K562 (cell line): Measurements from ENCODE around the gene ODC1. TPM values are rescaled to one million over a fixed set of nuclear protein-coding genes. Genes with fewer than 3 reads are reported as not detected.

ENCODE experiments used
- ATAC-seq: fragments of 200-7000 bp; cut with Tn5 transposase; 3 replicates; pipeline ENCODE4 v1.9.1; 2020; ENCODE audit warnings: moderate library complexity
- BruUV-seq: library from RNA; stranded (reverse); fragments of 400-500 nt; replicated peaks from 2 replicates; lab custom pipeline; 2021; lab: Mats Ljungman, UMichigan
- CTCF ChIA-PET: fragments of 300-600 bp; formaldehyde crosslinking; extraction: SDS; loops from one replicate; lab custom pipeline; 2021; ENCODE audit warnings: low intra/inter-chr PET ratio; lab: Yijun Ruan, JAX
- POLR2A ChIA-PET: fragments of 300-600, 350-650 bp; sonication (Branson Sonifier 250); formaldehyde crosslinking; extraction: SDS; loops from one replicate; lab custom pipeline; 2021; ENCODE audit warnings: antibody characterized with exemption, inconsistent platforms; lab: Yijun Ruan, JAX
- DNase-seq, 4 experiments: peaks; one replicate each; pipeline versions ENCODE4 v3.0.0 to v3.0.0-alpha.2; 2011 to 2018; ENCODE audit warnings: low spot score in 3 of 4, mixed read lengths in 3 of 4; ENCODE audit errors: extremely low read depth in 1 of 4
- FAIRE-seq: peaks from 2 replicates; lab custom pipeline; 2011; peaks lifted over from hg19 to GRCh38; lab: Jason Lieb, UNC
- H2AFZ ChIP-seq: 2 replicates; pipeline ENCODE4 v1.6.0; 2011; ENCODE audit warnings: low read depth, low read length, control low read depth, inconsistent platforms
- H3K27ac ChIP-seq: fragments of 200-600 bp; 3 replicates; pipeline ENCODE4 v1.8.0; 2011; ENCODE audit warnings: low read depth, mild to moderate bottlenecking, control low read depth, inconsistent platforms, low read length, moderate library complexity, mixed read lengths; ENCODE audit errors: extremely low read depth
- H3K27me3 ChIP-seq, 2 experiments: fragments of 300-600 bp in 1 of 2; 2 replicates in 1 of 2; 3 replicates in 1 of 2; pipeline versions ENCODE4 v1.6.0 to v1.8.0; 2011; ENCODE audit warnings: inconsistent platforms in 2 of 2, low read length in 2 of 2, mild to moderate bottlenecking in 1 of 2, mixed read lengths in 1 of 2, moderate library complexity in 1 of 2; ENCODE audit not compliant: control insufficient read depth in 2 of 2, insufficient read depth in 2 of 2
- H3K36me3 ChIP-seq: fragments of 300-600 bp; 3 replicates; pipeline ENCODE4 v1.8.0; 2011; ENCODE audit warnings: mild to moderate bottlenecking, low read length, inconsistent platforms; ENCODE audit not compliant: control insufficient read depth, insufficient read depth
- H3K4me1 ChIP-seq, 2 experiments: fragments of 200-600 bp in 1 of 2; replicated peaks in 1 of 2; 2 replicates in 1 of 2; 3 replicates in 1 of 2; pipeline versions ENCODE4 v1.5.1 to v1.8.0; 2011; ENCODE audit warnings: inconsistent platforms in 2 of 2, low read length in 2 of 2, mild to moderate bottlenecking in 1 of 2, mixed read lengths in 1 of 2, moderate library complexity in 1 of 2; ENCODE audit not compliant: control insufficient read depth in 2 of 2, insufficient read depth in 2 of 2
- H3K4me2 ChIP-seq: 2 replicates; pipeline ENCODE4 v1.6.1; 2011; ENCODE audit warnings: low read length, control low read depth, inconsistent platforms, mixed read lengths; ENCODE audit not compliant: insufficient read depth
- H3K4me3 ChIP-seq: fragments of 200-600 bp; sonication (generic), shearing (Covaris generic); 2 replicates; pipeline ENCODE4 v1.5.1; 2016; ENCODE audit warnings: control low read depth, inconsistent platforms
- H3K79me2 ChIP-seq: fragments of 200-600 bp; 3 replicates; pipeline ENCODE4 v1.8.0; 2011; ENCODE audit warnings: low read length, inconsistent platforms; ENCODE audit not compliant: control insufficient read depth, insufficient read depth
- H3K9ac ChIP-seq, 2 experiments: 2 replicates each; pipeline versions ENCODE4 v1.6.0 to v1.6.1; 2011; ENCODE audit warnings: low read depth in 2 of 2, low read length in 2 of 2, control low read depth in 1 of 2, inconsistent platforms in 1 of 2, mild to moderate bottlenecking in 1 of 2, mixed read lengths in 1 of 2; ENCODE audit not compliant: insufficient read depth in 1 of 2
- H3K9me1 ChIP-seq: one replicate; pipeline ENCODE4 v1.6.0; 2011; ENCODE audit warnings: inconsistent platforms, mild to moderate bottlenecking, low read length, moderate library complexity; ENCODE audit not compliant: control insufficient read depth, insufficient read depth
- H3K9me3 ChIP-seq: replicated peaks from 2 replicates; pipeline ENCODE4 v1.5.1; 2011; ENCODE audit warnings: low read depth, low read length, inconsistent platforms; ENCODE audit not compliant: control insufficient read depth, insufficient read depth
- H4K20me1 ChIP-seq: replicated peaks from 2 replicates; pipeline ENCODE4 v1.6.1; 2011; ENCODE audit warnings: low read length, inconsistent platforms, mixed read lengths; ENCODE audit not compliant: control insufficient read depth, insufficient read depth
- ASH1L ChIP-seq: fragments of 450-650 bp; IDR thresholded peaks from 2 replicates; pipeline ENCODE4 v1.6.1; 2018; ENCODE audit warnings: borderline replicate concordance, mild to moderate bottlenecking, low read depth; ENCODE audit not compliant: partially characterized antibody
- POLR2G ChIP-seq: fragments of 200-400 bp; formaldehyde crosslinking; IDR thresholded peaks from 2 replicates; pipeline ENCODE4 v1.6.1; 2017; ENCODE audit warnings: low read depth, mild to moderate bottlenecking, antibody characterized with exemption, low read length, moderate library complexity
- POU5F1 ChIP-seq: fragments of 150-350 bp; IDR thresholded peaks from 2 replicates; pipeline ENCODE4 v1.6.1; 2014; ENCODE audit warnings: borderline replicate concordance, low read length, low read depth, mild to moderate bottlenecking; ENCODE audit not compliant: partially characterized antibody
- ZNF23 ChIP-seq: fragments of 250-450 bp; sonication (Bioruptor Pico); IDR thresholded peaks from 2 replicates; pipeline ENCODE4 v1.4.0; 2020; ENCODE audit warnings: mild to moderate bottlenecking
- ZNF583 ChIP-seq: fragments of 250-450 bp; sonication (Bioruptor Pico); IDR thresholded peaks from 2 replicates; pipeline ENCODE4 v1.4.0; 2020
- WGBS: fragments of 100-300 bp; shearing (Covaris generic); methylation state at CpG from one replicate; pipeline ENCODE4 v1.1.6; 2016; ENCODE audit warnings: low coverage, mixed read lengths; ENCODE audit not compliant: insufficient coverage; ENCODE audit errors: missing lambda C conversion rate; 5-methylcytosine and 5-hydroxymethylcytosine counted together
- in situ Hi-C: fragments of 300-500 bp; cut with MboI; formaldehyde crosslinking; loops from 4 replicates; pipeline ENCODE4 v1.15.0; 2018; ENCODE audit warnings: inconsistent platforms, mixed read lengths
- intact Hi-C: fragments of 100-400 bp; cut with micrococcal nuclease; formaldehyde crosslinking; loops from 2 replicates; pipeline ENCODE4 v1.14.2; 2022
- polyA plus RNA-seq, 8 experiments: library from polyadenylated mRNA; depleted of rRNA in 4 of 8; stranded (reverse) in 5 of 8; unstranded in 3 of 8; fragments of >200 nt; fragmentation: Nextera tagmentation in 2 of 8; fragmentation: Illumina TruSeq in 1 of 8; extraction: Ambion mirVana in 2 of 8; extraction: Trizol in 1 of 8; gene quantifications; 2 replicates each; pipeline versions ENCODE4 v1.2.1 to v1.2.3, GENCODE V29; 2011 to 2014; ENCODE audit warnings: inconsistent platforms in 1 of 8, missing spikeins in 1 of 8
- total RNA-seq, 7 experiments: library from RNA; depleted of rRNA in 6 of 7; stranded (reverse); fragments of >200 nt in 6 of 7; fragmentation: Illumina TruSeq in 2 of 7; extraction: Trizol in 2 of 7; gene quantifications; 2 replicates each; pipeline versions ENCODE4 v1.2.1 to v1.2.3, GENCODE V29; 2011 to 2021; ENCODE audit warnings: low replicate concordance in 1 of 7
- TF ChIP-seq, protein P1 (sequence below): fragments of 150-350 bp; IDR thresholded peaks from 2 replicates; pipeline ENCODE4 v1.6.1; 2014; ENCODE audit warnings: low read depth, mild to moderate bottlenecking, low read length, borderline replicate concordance
- TF ChIP-seq, protein P2 (sequence below), 2 experiments: fragments of 450-650 bp; IDR thresholded peaks; 2 replicates each; pipeline ENCODE4 v1.6.1; 2016

The ODC1 gene
- total and polyA plus RNA-seq, 9 of the 15 experiments (the other 6 are each of a cell fraction or from before 2014, with no cell fraction given): 142 to 563 (median 457) TPM

DNA sequence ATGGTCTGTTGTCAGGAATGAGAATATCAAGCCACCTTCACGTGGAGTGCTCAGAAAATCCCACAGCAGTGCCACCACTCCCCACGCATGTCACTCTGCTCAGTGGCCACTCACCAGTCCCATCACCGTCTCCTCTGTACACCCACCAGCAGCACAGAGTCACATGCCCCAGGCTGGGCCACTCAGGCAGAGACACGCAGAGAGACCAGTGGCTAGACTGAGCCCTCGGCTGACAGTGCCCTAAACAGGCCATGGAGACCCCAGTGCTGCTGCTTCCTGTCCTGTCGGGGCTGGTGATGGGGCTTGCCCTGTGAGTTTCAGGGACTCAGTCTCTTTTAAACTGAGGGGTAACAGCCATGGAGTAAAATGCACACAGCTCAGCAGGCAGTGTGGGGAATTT lies 25.9 kb downstream of the ODC1 start (continued):
- TF ChIP-seq, protein P1, sequence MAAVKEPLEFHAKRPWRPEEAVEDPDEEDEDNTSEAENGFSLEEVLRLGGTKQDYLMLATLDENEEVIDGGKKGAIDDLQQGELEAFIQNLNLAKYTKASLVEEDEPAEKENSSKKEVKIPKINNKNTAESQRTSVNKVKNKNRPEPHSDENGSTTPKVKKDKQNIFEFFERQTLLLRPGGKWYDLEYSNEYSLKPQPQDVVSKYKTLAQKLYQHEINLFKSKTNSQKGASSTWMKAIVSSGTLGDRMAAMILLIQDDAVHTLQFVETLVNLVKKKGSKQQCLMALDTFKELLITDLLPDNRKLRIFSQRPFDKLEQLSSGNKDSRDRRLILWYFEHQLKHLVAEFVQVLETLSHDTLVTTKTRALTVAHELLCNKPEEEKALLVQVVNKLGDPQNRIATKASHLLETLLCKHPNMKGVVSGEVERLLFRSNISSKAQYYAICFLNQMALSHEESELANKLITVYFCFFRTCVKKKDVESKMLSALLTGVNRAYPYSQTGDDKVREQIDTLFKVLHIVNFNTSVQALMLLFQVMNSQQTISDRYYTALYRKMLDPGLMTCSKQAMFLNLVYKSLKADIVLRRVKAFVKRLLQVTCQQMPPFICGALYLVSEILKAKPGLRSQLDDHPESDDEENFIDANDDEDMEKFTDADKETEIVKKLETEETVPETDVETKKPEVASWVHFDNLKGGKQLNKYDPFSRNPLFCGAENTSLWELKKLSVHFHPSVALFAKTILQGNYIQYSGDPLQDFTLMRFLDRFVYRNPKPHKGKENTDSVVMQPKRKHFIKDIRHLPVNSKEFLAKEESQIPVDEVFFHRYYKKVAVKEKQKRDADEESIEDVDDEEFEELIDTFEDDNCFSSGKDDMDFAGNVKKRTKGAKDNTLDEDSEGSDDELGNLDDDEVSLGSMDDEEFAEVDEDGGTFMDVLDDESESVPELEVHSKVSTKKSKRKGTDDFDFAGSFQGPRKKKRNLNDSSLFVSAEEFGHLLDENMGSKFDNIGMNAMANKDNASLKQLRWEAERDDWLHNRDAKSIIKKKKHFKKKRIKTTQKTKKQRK: no peak
- TF ChIP-seq ASH1L: no peak

DNA sequence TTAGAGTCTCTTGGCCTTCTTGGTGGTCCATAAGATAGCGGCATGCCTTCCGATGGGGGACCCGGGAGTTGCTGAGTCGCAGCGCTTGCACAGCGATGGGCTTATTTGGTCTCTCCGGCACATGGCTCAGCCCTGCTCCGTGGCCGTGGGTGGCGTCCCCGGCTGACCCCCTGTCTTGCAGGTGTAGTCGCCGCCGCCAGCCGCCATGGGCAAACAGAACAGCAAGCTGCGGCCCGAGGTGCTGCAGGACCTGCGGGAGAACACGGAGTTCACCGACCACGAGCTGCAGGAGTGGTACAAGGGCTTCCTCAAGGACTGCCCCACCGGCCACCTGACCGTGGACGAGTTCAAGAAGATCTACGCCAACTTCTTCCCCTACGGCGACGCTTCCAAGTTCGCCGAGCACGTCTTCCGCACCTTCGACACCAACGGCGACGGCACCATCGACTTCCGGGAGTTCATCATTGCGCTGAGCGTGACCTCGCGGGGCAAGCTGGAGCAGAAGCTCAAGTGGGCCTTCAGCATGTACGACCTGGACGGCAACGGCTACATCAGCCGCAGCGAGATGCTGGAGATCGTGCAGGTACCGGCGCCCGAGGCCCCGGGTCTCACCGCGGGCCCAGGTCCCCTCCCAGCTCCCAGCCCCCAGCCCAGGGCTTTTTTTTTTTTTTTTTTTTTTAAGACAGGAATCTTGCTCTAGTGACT lies 28.4 kb downstream of the ODC1 start:
- in situ Hi-C loops (loop anchor here (5.0 to 25.0 kb wide), 3 partner anchors 157 to 352 kb away; no protein-coding TSS in a partner anchor), intact Hi-C loops (no loop called here)
- no peaks in the 10 kb centered on the region for H3K79me2 ChIP-seq
- ChIA-PET POLR2A (interaction anchor here (2.2 kb wide), 1 partner anchor 15 kb away, joined by 5 read pairs; no protein-coding TSS in a partner anchor), CTCF (no interaction called here)
- no peak overlapping the region; a peak in 1 of 4 replicates for H3K9ac ChIP-seq
- no TSS peak for BruUV-seq
- no peaks in the 10 kb centered on the region for H3K9me1 ChIP-seq
- ATAC-seq: no peak
- H3K27ac ChIP-seq: no peak overlapping the region
- no peak for DNase-seq
- WGBS: 94% methylated on average over 45 of the region's 54 CpGs
- peaks cover 27% of the 10 kb centered on the region; the same call in 2 of the 3 replicates for H3K36me3 ChIP-seq
- H3K4me2 ChIP-seq: no peak overlapping the region
- no peak overlapping the region for H3K4me3 ChIP-seq
- peaks cover 0 to 8% of the 10 kb centered on the region in 2 experiments; a peak in 2 of 5 replicates for H3K4me1 ChIP-seq
- H3K9me3 ChIP-seq: no peaks in the 10 kb centered on the region
- TF ChIP-seq POU5F1: no peak
- TF ChIP-seq, protein P2, sequence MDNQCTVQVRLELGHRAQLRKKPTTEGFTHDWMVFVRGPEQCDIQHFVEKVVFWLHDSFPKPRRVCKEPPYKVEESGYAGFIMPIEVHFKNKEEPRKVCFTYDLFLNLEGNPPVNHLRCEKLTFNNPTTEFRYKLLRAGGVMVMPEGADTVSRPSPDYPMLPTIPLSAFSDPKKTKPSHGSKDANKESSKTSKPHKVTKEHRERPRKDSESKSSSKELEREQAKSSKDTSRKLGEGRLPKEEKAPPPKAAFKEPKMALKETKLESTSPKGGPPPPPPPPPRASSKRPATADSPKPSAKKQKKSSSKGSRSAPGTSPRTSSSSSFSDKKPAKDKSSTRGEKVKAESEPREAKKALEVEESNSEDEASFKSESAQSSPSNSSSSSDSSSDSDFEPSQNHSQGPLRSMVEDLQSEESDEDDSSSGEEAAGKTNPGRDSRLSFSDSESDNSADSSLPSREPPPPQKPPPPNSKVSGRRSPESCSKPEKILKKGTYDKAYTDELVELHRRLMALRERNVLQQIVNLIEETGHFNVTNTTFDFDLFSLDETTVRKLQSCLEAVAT (IDR thresholded peaks at IDR 0.05): 0 out of 4 replicates have a peak, but pooled peaks of 1 of the 2 experiments have one; percentile 29
- TF ChIP-seq ZNF23 (CRISPR knock-in tag): no peak
- TF ChIP-seq ZNF583 (CRISPR knock-in tag): no peak
- TF ChIP-seq POLR2G: 0 out of 2 replicates have a peak, but pooled peaks have one; percentile 14
- no peak for FAIRE-seq
- no peaks in the 10 kb centered on the region for H3K27me3 ChIP-seq
- H2AFZ ChIP-seq: no peak overlapping the region
- H4K20me1 ChIP-seq: 0 out of 2 replicates have a peak, but pooled peaks cover 4% of the 10 kb centered on the region
